Measurements from ENCODE around the gene NT5C.

DNA sequence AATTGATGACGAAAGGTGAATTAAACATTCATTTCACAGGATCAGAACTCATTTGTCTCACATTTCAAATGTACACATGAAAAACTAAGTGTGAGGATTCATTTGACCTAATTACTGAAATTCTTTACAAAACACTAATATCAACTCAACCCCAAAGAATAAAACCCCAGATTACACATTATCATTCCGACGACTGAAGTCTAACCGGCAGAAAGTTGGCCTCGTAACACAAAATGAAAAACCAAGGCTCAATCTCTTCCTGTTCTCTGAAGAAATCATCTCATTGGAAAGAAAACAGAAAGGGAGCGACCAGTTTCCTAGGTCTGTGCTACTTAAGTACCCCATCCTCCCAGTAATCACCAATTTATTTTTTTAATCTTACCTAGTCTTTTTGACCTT, 21.0 kb upstream of the NT5C start:
- TF ChIP-seq, protein P1, sequence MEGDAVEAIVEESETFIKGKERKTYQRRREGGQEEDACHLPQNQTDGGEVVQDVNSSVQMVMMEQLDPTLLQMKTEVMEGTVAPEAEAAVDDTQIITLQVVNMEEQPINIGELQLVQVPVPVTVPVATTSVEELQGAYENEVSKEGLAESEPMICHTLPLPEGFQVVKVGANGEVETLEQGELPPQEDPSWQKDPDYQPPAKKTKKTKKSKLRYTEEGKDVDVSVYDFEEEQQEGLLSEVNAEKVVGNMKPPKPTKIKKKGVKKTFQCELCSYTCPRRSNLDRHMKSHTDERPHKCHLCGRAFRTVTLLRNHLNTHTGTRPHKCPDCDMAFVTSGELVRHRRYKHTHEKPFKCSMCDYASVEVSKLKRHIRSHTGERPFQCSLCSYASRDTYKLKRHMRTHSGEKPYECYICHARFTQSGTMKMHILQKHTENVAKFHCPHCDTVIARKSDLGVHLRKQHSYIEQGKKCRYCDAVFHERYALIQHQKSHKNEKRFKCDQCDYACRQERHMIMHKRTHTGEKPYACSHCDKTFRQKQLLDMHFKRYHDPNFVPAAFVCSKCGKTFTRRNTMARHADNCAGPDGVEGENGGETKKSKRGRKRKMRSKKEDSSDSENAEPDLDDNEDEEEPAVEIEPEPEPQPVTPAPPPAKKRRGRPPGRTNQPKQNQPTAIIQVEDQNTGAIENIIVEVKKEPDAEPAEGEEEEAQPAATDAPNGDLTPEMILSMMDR (IDR thresholded peaks at IDR 0.05) = no peak
- TF ChIP-seq POLR2A (IDR thresholded peaks at IDR 0.05) = no peak
